SH-SY5Y (cell line): Measurements from ENCODE around the gene ING4.

Experiments
- GATA2 ChIP-seq: IDR thresholded peaks from 2 replicates; pipeline ENCODE4 v1.6.1; 2011; ENCODE audit warnings: mild to moderate bottlenecking, low read depth, low read length
- GATA3 ChIP-seq: IDR thresholded peaks from 2 replicates; pipeline ENCODE4 v1.6.1; 2011; ENCODE audit warnings: low read depth, mild to moderate bottlenecking, low read length, moderate library complexity

GRCh38 chr12:6699259-6699988 lies 36.5 kb upstream of the ING4 start:
- no peak for TF ChIP-seq GATA3
- TF ChIP-seq GATA2: no peak
